ENCODE measurements around the gene INSYN2A. TPM values are rescaled to one million over a fixed set of nuclear protein-coding genes. Genes with fewer than 3 reads are reported as not detected.
A peak's percentile ranks its signal among the peaks of the same experiment; 100 is the strongest.

The INSYN2A gene
- total and polyA plus RNA-seq, 2 experiments from 2014 or later, result 0.28 to 1.3 TPM

- TF ChIP-seq ZNF462 (CRISPR knock-in tag; IDR thresholded peaks at IDR 0.05), result no peak
Observed at GRCh38 chr10:127216274-127216673, 19.9 kb upstream of the INSYN2A start (continued).

- Mint-ChIP-seq H3K9me3 (peaks cover 5% of the 10 kb centered on the region; the same call in 1 of the 3 replicates), H3K4me3 (peak overlapping the region; percentile 48), H3K36me3 (ENCODE audit: low read depth) (peaks cover 10% of the 10 kb centered on the region), H3K27me3 (ENCODE audit: insufficient read depth, low read depth, poor library complexity) (peaks cover 5% of the 10 kb centered on the region), H3K27ac (peak overlapping the region; percentile 75), H3K4me1 (peaks cover 38% of the 10 kb centered on the region)
- no peak overlapping the region for H2AFZ ChIP-seq
- H3K4me2 ChIP-seq, result peak overlapping the region; percentile 24
- H3K9me2 ChIP-seq (ENCODE audit: insufficient read depth), result 0 out of 2 replicates have a peak, but pooled peaks cover 14% of the 10 kb centered on the region
- no peaks in the 10 kb centered on the region for H3F3A ChIP-seq (replicated peaks; ENCODE audit: low read depth)
- peak; percentile 73 for DNase-seq (ENCODE audit: low spot score)
- peak overlapping the region; percentile 73; the same call in 1 of the 2 replicates for H3K27ac ChIP-seq (ENCODE audit: low read depth)
- no peaks in the 10 kb centered on the region for H3K27me3 ChIP-seq (ENCODE audit: insufficient read depth)
- H3K36me3 ChIP-seq (ENCODE audit: insufficient read depth), result no peaks in the 10 kb centered on the region
- no peak for TF ChIP-seq STAT1 (IDR thresholded peaks at IDR 0.05; ENCODE audit: unreplicated experiment)
- TF ChIP-seq ZNF462 (CRISPR knock-in tag; IDR thresholded peaks at IDR 0.05), result peak; percentile 79
- H3K4me3 ChIP-seq, result no peak overlapping the region
- peaks cover 33% of the 10 kb centered on the region for H3K4me1 ChIP-seq (ENCODE audit: insufficient read depth)
- no peaks in the 10 kb centered on the region; the same call in 1 of the 2 replicates for H4K20me1 ChIP-seq (replicated peaks; ENCODE audit: insufficient read depth)
- ATAC-seq, result peak; percentile 96
- H3K79me2 ChIP-seq (replicated peaks; ENCODE audit: insufficient read depth), result no peaks in the 10 kb centered on the region
Observed at GRCh38 chr10:127215866-127216265, 19.5 kb upstream of the INSYN2A start.

Data from GM23338 (cell line).